Activated CD8-positive, alpha-beta memory T cell treated with anti-CD3 and anti-CD28 coated beads, Interleukin-2, amount 50 U/mL, for 24 hours (primary cell): ENCODE results near the gene VPS45.
"Not testable (repeated sequence)": the region's sequence is repeated elsewhere in the genome, so short reads cannot be mapped to it uniquely, and the experiment has no call there.

Source experiments
- DNase-seq: peaks from one replicate; pipeline ENCODE4 v3.0.0-alpha.2; 2020; ENCODE audit errors: extremely low read depth

The VPS45 gene

GRCh38 chr1:150159550-150159949, 92.0 kb downstream of the VPS45 start:
- DNase-seq, result no peak

- DNase-seq, result no peak
These were observed 93.5 kb downstream of the VPS45 start for GRCh38 chr1:150160964-150161621.

- no peak for DNase-seq
These were observed 94.4 kb downstream of the VPS45 start for GRCh38 chr1:150161747-150162581.

- DNase-seq, result no peak
These were observed 94.9 kb downstream of the VPS45 start for GRCh38 chr1:150162582-150162861.

- DNase-seq, result no peak
These were observed 95.5 kb downstream of the VPS45 start for GRCh38 chr1:150162862-150163706.

GRCh38 chr1:150164224-150164623, 96.6 kb downstream of the VPS45 start:
- no peak for DNase-seq

GRCh38 chr1:150164779-150165178, 97.2 kb downstream of the VPS45 start:
- DNase-seq, result no peak

GRCh38 chr1:150165622-150166612, 98.3 kb downstream of the VPS45 start:
- DNase-seq, result no peak

GRCh38 chr1:150168960-150169601, 101.5 kb downstream of the VPS45 start:
- no peak for DNase-seq

GRCh38 chr1:150171801-150172200, 104.2 kb downstream of the VPS45 start:
- DNase-seq, result no peak

GRCh38 chr1:150173141-150173585, 105.6 kb downstream of the VPS45 start:
- no peak for DNase-seq

GRCh38 chr1:150176593-150176992, 109.0 kb downstream of the VPS45 start:
- no peak for DNase-seq

- no peak for DNase-seq
These were observed 111.0 kb downstream of the VPS45 start for GRCh38 chr1:150178548-150178947.

GRCh38 chr1:150179867-150180266, 112.3 kb downstream of the VPS45 start:
- no peak for DNase-seq

- no peak for DNase-seq
These were observed 112.9 kb downstream of the VPS45 start for GRCh38 chr1:150180474-150180873.

- DNase-seq, result no peak
These were observed 114.7 kb downstream of the VPS45 start for GRCh38 chr1:150182247-150182646.

- DNase-seq, result no peak
These were observed 115.5 kb downstream of the VPS45 start for GRCh38 chr1:150183061-150183460.

GRCh38 chr1:150185481-150185880, 117.9 kb downstream of the VPS45 start:
- no peak for DNase-seq

GRCh38 chr1:150186438-150186788, 118.8 kb downstream of the VPS45 start:
- not testable (repeated sequence) for DNase-seq

GRCh38 chr1:150186789-150187559, 119.4 kb downstream of the VPS45 start:
- DNase-seq, result no peak
